B cell (primary cell): Measurements from ENCODE around the gene RPS5. TPM values are rescaled to one million over a fixed set of nuclear protein-coding genes. Genes with fewer than 3 reads are reported as not detected.
A peak's percentile ranks its signal among the peaks of the same experiment; 100 is the strongest.

Experiments
- ATAC-seq: fragments of 200-7000 bp; cut with Tn5 transposase; one replicate; pipeline ENCODE4 v1.10.0; 2021; ENCODE audit warnings: low read depth, mild to moderate bottlenecking, moderate number of reproducible peaks, moderate library complexity
- CTCF ChIA-PET: fragments of 350-600 bp; sonication (Branson Sonifier 250); formaldehyde crosslinking; loops from one replicate; lab custom pipeline; 2021; ENCODE audit warnings: antibody characterized with exemption, inconsistent platforms; lab: Charles Lee
- POLR2A ChIA-PET: fragments of 350-600 bp; sonication (Branson Sonifier 250); formaldehyde crosslinking; loops from one replicate; lab custom pipeline; 2021; ENCODE audit warnings: antibody characterized with exemption; lab: Charles Lee
- DNase-seq: peaks from one replicate; pipeline ENCODE4 v3.0.0; 2013
- H2AFZ ChIP-seq: 2 replicates; pipeline ENCODE4 v1.6.1; 2012; ENCODE audit warnings: mild to moderate bottlenecking, low read depth, low read length; ENCODE audit not compliant: insufficient read depth, poor library complexity, severe bottlenecking
- H3K27ac ChIP-seq, 2 donors: 1 replicate in 1 of 2; 2 replicates in 1 of 2; pipeline ENCODE4 v1.5.1; 2012 to 2013; ENCODE audit warnings: low read length in 2 of 2, mild to moderate bottlenecking in 2 of 2, moderate library complexity in 1 of 2
- H3K27me3 ChIP-seq, 4 experiments: fragments of 200-600 bp in 1 of 4; sonication (generic) in 1 of 4; replicated peaks in 1 of 4; 1 replicate in 2 of 4; 2 replicates in 2 of 4; pipeline versions ENCODE4 v1.6.1 to v1.7.0; 2013 to 2016; ENCODE audit warnings: low read length in 3 of 4, mild to moderate bottlenecking in 2 of 4, mixed read lengths in 1 of 4, moderate library complexity in 1 of 4; ENCODE audit not compliant: insufficient read depth in 4 of 4, control insufficient read depth in 3 of 4; ENCODE audit errors: control extremely low read depth in 1 of 4
- H3K36me3 ChIP-seq, 2 experiments: replicated peaks in 1 of 2; 1 replicate in 1 of 2; 2 replicates in 1 of 2; pipeline versions ENCODE4 v1.6.1 to v1.7.1; 2013; ENCODE audit warnings: low read length in 1 of 2; ENCODE audit not compliant: insufficient read depth in 2 of 2, control insufficient read depth in 1 of 2; ENCODE audit errors: control extremely low read depth in 1 of 2, extremely low read depth in 1 of 2
- H3K4me1 ChIP-seq, 2 donors: fragments of 200-600 bp in 1 of 2; sonication (generic) in 1 of 2; 1 replicate in 1 of 2; 2 replicates in 1 of 2; pipeline versions ENCODE4 v1.5.1 to v1.6.1; 2013 to 2017; ENCODE audit warnings: low read length in 2 of 2; ENCODE audit not compliant: control insufficient read depth in 2 of 2, insufficient read depth in 2 of 2
- H3K4me2 ChIP-seq: replicated peaks from 2 replicates; pipeline ENCODE3; 2012; ENCODE audit warnings: mild to moderate bottlenecking, low read depth, low read length; ENCODE audit not compliant: poor library complexity, severe bottlenecking
- H3K4me3 ChIP-seq, 5 experiments: fragments of 200-600 bp in 1 of 5; sonication (generic) in 1 of 5; 1 replicate in 3 of 5; 2 replicates in 2 of 5; pipeline versions ENCODE4 v1.5.1 to v1.7.0; 2011 to 2016; ENCODE audit warnings: low read length in 4 of 5, mild to moderate bottlenecking in 4 of 5, low read depth in 2 of 5, control low read depth in 1 of 5, moderate library complexity in 1 of 5; ENCODE audit not compliant: insufficient read depth in 1 of 5; ENCODE audit errors: control extremely low read depth in 1 of 5, extremely low read depth in 1 of 5
- H3K79me2 ChIP-seq: fragments of 200-600 bp; sonication (generic); one replicate; pipeline ENCODE4 v1.6.0; 2016; ENCODE audit warnings: low read length; ENCODE audit not compliant: control insufficient read depth, insufficient read depth
- H3K9ac ChIP-seq: fragments of 200-600 bp; sonication (generic); 2 replicates; pipeline ENCODE4 v1.6.1; 2017; ENCODE audit warnings: mild to moderate bottlenecking, low read length, moderate library complexity
- H3K9me3 ChIP-seq, 3 donors: one replicate each; pipeline versions ENCODE4 v1.6.1 to v1.7.1; 2013; ENCODE audit warnings: low read length in 2 of 3; ENCODE audit not compliant: control insufficient read depth in 2 of 3, insufficient read depth in 1 of 3; ENCODE audit errors: control extremely low read depth in 1 of 3
- H4K20me1 ChIP-seq: 2 replicates; pipeline ENCODE4 v1.6.0; 2012; ENCODE audit warnings: mild to moderate bottlenecking, low read length; ENCODE audit not compliant: insufficient read depth, control insufficient read depth, poor library complexity, severe bottlenecking
- H3K27ac Mint-ChIP-seq: one replicate; pipeline ENCODE4 v1.8.0; 2021; ENCODE audit warnings: mixed read lengths
- H3K27me3 Mint-ChIP-seq: one replicate; pipeline ENCODE4 v1.8.0; 2021; ENCODE audit warnings: mixed read lengths
- H3K4me1 Mint-ChIP-seq: one replicate; pipeline ENCODE4 v1.8.0; 2021; ENCODE audit warnings: mixed read lengths
- H3K4me3 Mint-ChIP-seq: one replicate; pipeline ENCODE4 v1.8.0; 2021; ENCODE audit warnings: mixed read lengths
- H3K9me3 Mint-ChIP-seq: one replicate; pipeline ENCODE4 v1.8.0; 2022; ENCODE audit warnings: mixed read lengths; ENCODE audit not compliant: insufficient read depth
- EZH2 ChIP-seq: IDR thresholded peaks from 2 replicates; pipeline ENCODE4 v1.6.1; 2012; ENCODE audit warnings: borderline replicate concordance, low read depth, mild to moderate bottlenecking, moderate library complexity, low read length; ENCODE audit not compliant: insufficient read depth, poor library complexity, severe bottlenecking
- WGBS: methylation state at CpG from one replicate; pipeline ENCODE4 v1.1.5; 2013; ENCODE audit warnings: missing lambda C conversion rate; ENCODE audit not compliant: insufficient coverage; 5-methylcytosine and 5-hydroxymethylcytosine counted together
- intact Hi-C: fragments of 100-400 bp; cut with micrococcal nuclease; formaldehyde crosslinking; loops from one replicate; pipeline ENCODE4 v1.10.0; 2022
- polyA plus RNA-seq: library from polyadenylated mRNA; depleted of rRNA; stranded (reverse); fragments of >200 nt; gene quantifications from 2 replicates; pipeline ENCODE4 v1.2.3, GENCODE V29; 2012
- total RNA-seq, 2 donors: library from RNA; stranded (reverse); fragments of 120-200 nt in 1 of 2; gene quantifications; 1 replicate in 1 of 2; 2 replicates in 1 of 2; pipeline versions ENCODE4 v1.2.3 to v1.2.4, GENCODE V29; 2013 to 2022
- TF ChIP-seq, protein P1 (sequence below): fragments of 200-600 bp; IDR thresholded peaks from one replicate; pipeline ENCODE4 v1.8.0; 2022; ENCODE audit warnings: antibody characterized with exemption, mild to moderate bottlenecking

Gene RPS5
- total and polyA plus RNA-seq, 2 donors (not counting 1 experiment from before 2014, with no cell fraction given): 1,311 to 4,330 TPM

DNA sequence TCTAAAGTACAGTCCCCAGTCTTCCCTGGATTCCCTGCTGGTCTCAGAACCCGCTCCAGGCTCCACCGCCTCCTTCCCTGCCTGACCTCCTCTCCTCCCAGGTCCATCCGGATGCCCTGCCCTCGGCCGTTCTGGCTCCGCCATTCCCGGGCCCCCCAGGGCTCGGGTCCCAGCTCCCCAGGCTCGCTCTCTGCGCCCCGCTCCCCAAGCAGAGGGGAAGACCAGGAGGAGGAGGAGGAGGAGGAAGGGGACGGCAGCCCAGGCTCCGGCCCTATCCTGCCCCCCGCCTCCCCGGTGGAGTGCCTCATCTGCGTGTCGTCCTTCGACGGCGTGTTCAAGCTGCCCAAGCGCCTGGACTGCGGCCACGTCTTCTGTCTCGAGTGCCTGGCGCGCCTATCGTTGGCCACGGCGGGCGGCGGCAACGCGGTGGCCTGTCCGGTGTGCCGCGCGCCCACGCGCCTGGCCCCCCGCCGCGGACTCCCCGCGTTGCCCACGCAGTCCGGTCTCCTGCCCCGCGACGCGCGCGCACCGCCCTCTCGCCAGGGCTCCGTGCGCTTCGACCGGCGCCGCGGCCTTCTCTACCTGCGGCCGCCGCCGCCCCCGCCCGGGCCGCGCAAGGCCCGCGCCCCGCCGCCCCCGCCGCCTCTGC, 9.0 kb downstream of the RPS5 start:
- Mint-ChIP-seq H3K27ac (no peak overlapping the region), H3K9me3 (no peaks in the 10 kb centered on the region), H3K27me3 (peaks cover 2% of the 10 kb centered on the region), H3K4me3 (no peak overlapping the region), H3K4me1 (peaks cover 4% of the 10 kb centered on the region)
- TF ChIP-seq EZH2: no peak
- TF ChIP-seq, protein P1, sequence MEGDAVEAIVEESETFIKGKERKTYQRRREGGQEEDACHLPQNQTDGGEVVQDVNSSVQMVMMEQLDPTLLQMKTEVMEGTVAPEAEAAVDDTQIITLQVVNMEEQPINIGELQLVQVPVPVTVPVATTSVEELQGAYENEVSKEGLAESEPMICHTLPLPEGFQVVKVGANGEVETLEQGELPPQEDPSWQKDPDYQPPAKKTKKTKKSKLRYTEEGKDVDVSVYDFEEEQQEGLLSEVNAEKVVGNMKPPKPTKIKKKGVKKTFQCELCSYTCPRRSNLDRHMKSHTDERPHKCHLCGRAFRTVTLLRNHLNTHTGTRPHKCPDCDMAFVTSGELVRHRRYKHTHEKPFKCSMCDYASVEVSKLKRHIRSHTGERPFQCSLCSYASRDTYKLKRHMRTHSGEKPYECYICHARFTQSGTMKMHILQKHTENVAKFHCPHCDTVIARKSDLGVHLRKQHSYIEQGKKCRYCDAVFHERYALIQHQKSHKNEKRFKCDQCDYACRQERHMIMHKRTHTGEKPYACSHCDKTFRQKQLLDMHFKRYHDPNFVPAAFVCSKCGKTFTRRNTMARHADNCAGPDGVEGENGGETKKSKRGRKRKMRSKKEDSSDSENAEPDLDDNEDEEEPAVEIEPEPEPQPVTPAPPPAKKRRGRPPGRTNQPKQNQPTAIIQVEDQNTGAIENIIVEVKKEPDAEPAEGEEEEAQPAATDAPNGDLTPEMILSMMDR: no peak
- peaks cover 0 to 12% (median 0%) of the 10 kb centered on the region in 3 donors for H3K9me3 ChIP-seq
- H3K36me3 ChIP-seq: peaks cover 0 to 31% of the 10 kb centered on the region in 2 experiments
- H3K4me3 ChIP-seq: no peak overlapping the region
- DNase-seq (no peak), ATAC-seq (no peak)
- intact Hi-C loops: no loop called here
- no peak overlapping the region for H3K27ac ChIP-seq
- no peak overlapping the region for H2AFZ ChIP-seq
- peaks cover 38% of the 10 kb centered on the region for H4K20me1 ChIP-seq
- no peak overlapping the region for H3K9ac ChIP-seq
- ChIA-PET CTCF (no interaction called here), POLR2A (interaction anchor here (0.6 to 0.7 kb wide), 2 partner anchors 9 to 1192 kb away, joined by 3 to 5 read pairs; partner anchors contain the start of gene RPS5)
- peaks cover 20% of the 10 kb centered on the region for H3K79me2 ChIP-seq
- 14% methylated on average over 73 of the region's 75 CpGs for WGBS
- H3K4me1 ChIP-seq: peaks cover 10 to 14% of the 10 kb centered on the region in 2 donors
- peaks cover 0 to 27% (median 10%) of the 10 kb centered on the region in 4 experiments for H3K27me3 ChIP-seq
- H3K4me2 ChIP-seq: peak overlapping the region; percentile 43
